Stimulated activated CD4-positive, alpha-beta T cell treated with anti-CD3 and anti-CD28 coated beads, Interleukin-12 subunit alpha, Interleukin-12 subunit beta, amount 100 ng/mL, for 24 hours (primary cell): Measurements from ENCODE around the gene TMEM238.

Experiments used
- DNase-seq, 2 experiments: peaks; one replicate each; pipeline ENCODE4 v3.0.0-alpha.2; 2020; ENCODE audit warnings: low read depth in 2 of 2

Gene TMEM238

DNA sequence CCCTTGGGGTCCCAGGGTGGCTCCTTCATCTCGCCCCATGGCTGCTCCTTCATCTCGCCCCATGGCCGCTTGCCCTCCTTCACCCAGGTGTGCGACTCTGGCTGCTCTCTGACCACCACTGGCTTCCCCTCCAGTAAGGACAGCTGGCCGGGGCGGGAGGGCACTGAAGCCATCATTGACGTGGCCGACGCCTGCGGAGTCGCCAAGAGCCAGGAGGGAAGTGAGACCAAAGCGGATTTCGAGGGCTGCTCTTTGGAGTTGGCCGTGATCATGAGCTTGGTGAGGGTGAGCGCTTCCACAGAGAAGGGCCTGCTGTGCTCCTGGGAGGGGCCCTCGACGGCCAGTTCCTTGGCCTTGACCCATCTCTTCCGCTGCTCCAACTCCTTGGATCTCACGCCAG lies 25.6 kb downstream of the TMEM238 start:
- DNase-seq, result no peak

DNA sequence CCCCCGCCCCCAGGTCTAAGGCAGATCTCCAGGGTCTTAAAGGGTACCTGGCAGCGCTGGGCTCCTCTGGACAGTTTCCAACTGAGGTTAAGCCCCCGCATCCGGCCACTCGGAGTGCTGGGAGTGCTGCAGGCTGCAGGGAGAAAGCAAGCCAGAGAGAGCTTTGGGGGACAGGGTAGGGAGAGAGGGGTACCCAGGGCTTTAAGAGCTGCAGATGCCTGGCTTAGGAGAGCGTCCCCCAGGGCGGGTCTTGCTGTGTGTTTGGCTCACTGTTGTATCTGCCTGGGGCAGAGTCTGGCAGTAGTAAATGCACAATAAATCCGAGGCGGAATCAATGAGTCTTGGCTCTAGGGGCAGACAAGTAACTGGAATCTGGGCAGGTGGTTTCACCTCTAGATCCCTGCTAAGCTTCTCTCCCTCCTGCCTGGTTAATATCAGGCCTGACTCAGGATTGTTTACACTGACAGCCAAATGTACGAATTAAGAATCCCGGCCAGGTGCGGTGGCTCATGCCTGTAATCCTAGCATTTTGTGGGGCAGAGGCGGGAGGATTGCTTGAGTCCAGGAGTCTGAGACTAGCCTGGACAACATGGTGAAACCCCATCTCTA lies 28.8 kb downstream of the TMEM238 start:
- no peak for DNase-seq

DNA sequence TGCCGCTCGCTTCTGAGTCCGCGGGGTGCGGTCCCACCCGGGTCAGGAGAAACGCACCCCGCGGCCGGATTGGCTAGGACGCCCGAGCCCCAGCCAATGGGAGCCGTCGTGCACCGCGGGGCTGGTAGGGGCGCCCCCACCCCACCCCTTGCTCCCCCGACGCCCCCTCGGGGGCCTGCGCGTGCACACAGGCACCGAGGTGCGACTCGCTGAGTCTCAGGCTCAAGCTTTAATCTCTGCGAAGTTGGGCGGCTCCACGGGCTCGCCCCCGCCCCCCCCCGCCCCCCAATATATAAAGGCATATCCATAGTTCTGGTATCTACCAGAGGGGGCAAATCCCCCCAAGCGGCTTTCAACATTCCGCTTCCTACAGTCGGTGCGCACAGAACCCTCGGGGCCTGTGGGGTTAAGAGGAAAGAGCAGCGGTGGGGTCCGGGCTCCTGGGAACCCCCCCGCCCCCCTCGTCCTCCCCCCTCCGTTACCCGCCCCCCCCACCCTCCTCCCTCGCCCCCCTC lies 29.3 kb downstream of the TMEM238 start, which contains the start of gene COX6B2:
TSS of gene COX6B2 (minus strand) at position 22 of the 515 bp plus-strand sequence. CDS start 198 bp downstream, outside the sequence.
- DNase-seq, result no peak

DNA sequence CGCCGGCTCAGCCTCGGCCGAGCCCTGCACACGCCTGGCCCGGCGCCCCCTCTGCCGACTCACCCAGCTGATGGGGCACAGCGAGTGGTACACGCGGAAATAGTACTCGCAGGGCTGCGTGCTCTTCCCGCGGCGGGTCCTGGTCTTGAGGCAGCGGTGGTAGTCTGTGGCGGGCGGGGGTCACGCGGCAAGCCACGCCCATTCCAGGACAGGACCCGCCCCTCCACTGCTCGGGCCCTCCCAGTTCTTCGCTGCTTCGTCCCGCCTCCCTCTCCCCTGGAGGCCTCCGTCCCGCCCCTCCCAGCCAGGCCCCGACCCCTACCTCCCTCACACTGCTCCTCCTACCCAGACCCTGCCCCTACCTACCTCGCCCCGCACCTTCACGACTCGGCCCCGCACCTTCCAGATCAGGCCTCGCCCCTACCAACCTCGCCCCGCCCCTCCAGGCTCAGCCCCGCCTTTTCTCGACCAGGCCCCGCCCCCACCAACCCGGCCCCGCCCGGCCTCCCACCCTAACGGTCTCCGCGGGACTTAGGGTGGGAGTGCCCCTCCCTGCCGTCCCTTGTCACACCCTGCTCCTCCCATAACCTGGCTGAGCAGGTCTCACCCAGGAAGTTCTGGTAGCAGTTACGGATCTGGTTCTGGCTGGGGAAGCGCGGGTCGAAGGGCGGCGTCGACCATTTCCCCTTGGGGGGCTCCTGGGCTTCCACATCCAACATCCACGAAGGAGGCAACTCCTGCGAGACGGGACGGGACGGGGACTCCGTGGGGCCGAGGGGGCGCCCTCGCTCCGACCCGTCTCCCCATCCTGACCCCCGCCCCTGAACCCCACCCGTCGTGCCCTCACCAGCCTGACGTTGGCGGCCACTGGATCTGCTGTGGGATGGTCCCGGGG lies 30.0 kb downstream of the TMEM238 start:
- DNase-seq, result peak; percentile 23 to 40

DNA sequence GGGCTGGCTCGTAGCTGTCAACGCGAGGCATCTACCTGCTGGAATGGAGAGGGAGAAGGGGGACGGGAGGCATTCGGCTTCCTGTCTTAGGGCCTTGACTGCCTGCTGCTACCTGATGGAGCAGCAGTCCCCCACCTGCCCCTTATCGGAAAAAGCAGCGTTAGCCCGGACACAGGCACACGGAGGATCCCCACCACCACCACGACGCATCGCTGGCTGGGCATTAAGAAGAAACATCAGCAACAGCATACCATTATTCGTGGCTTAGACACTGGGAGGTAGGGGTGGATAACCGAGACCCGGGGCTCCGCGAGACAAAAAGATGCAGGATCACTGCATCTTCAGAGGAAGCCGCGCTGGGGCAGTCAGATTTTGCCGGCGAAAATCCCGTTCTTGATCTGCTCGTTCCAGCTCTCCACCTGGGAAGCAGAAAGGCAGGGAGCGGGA lies 30.7 kb downstream of the TMEM238 start:
- no peak for DNase-seq

DNA sequence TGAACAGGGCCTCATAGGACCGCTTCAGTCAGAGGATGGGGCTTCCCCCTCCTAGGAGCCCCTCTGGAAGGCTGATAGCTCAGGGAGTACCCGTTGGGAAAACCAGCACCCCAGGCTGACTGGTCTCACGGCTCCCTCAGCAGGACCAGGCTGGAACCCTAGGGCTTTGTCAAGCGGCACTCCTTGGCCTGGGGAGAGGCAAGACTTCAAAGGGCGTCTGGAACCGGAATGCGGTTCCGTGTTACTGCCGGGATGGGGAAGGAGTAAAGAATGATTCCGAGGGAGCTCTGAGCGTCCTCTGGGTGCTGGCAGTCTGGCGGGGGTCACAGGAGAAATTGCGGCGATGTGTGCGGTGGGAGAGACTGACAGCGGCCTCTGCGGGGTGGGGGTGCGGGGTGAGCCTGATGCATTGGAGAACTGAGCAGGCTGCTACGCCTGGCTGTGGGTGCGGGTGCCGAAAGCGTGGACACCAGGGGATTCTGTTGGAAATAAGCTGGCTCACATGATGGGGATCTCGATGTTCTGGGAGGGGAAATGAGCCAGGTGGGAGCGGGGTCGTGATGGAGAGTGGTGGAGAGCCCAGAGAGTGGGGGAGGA lies 31.4 kb downstream of the TMEM238 start:
- no peak for DNase-seq

DNA sequence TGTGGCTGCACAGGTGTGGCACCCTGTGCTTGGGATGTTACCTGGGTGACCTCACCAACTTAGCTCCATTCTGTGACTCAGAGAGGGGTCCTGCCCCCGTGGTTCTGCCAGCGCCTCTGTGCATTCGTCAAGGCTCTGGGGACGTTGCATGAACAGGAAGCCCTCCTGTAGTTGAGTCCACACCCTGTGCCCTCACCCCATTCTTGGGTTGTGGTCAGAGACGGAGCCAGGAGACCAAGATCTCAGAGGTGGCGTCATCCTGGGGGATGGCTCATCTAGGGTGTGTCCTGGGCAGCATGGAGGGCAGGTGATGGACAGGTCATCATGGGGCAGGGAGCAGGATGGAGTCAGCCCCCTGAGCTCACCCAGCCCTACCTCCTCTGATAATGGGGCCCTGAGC lies 32.1 kb downstream of the TMEM238 start:
- DNase-seq, result no peak

DNA sequence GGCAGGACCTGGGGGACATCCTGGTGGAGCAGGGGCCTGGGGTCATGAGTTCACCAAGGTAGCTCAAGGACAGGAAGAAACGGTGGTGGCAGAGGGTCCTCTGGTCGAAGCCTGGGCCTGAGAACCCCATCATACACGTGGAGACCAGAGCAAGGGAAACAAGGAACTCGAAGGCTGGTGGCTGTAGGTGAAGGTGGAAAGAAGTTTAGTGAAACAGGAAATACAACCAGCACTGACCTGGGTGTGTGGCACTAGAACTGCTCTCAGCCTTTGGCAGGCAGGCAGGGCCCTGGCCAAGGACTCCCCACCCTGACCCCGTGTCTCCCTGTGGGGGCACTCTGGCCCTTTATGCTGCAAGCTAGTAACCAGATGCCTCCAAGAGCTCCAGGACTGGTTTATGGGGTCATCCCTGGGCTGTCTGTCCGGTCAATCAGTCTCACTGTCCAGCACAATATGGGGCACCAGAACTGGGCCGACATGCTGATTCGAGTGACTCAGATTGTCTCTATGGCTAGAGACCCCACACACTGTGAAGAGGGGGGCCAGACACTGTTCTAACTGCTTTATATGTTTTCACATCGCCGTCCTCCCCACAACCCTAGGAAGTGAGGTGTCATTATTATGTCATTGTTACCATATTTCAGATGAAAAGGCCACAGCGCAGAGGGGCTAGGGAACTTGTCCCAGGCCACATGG lies 33.3 kb downstream of the TMEM238 start:
- DNase-seq, result no peak

DNA sequence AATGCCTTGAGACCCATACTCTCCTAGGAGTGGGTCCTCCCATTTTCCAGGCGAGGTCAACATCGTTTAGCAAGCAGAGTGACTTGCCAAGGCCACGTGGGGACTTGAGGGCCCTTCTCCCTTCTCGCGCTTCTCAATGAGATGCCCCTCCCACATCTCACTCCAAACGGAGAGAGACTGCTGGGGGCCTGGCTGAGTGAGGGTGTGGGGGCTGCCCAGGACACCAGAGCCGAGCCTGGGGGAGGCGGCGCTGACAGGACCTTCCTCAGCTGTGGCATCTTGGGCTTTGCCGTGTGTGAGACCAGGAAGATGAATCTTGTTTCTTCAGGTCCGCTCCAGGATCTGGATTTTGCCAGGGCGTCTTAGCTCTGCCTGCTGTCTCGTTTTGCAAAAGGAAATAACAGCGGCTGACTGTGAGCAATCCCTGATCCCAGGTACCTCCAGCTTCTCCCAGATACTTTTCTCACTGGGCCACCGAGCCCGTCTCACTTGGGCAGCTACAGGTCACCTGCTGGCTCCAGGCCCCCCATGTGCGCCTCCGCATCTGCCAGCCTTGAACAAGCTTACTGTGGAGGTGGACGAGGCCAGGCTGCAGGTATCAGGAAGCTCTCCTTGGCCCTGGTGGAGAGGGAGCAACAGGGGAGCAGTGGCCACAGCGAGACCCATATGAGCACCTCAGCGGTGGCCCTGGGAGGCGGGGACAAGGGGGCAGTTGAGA lies 35.6 kb downstream of the TMEM238 start:
- no peak for DNase-seq

DNA sequence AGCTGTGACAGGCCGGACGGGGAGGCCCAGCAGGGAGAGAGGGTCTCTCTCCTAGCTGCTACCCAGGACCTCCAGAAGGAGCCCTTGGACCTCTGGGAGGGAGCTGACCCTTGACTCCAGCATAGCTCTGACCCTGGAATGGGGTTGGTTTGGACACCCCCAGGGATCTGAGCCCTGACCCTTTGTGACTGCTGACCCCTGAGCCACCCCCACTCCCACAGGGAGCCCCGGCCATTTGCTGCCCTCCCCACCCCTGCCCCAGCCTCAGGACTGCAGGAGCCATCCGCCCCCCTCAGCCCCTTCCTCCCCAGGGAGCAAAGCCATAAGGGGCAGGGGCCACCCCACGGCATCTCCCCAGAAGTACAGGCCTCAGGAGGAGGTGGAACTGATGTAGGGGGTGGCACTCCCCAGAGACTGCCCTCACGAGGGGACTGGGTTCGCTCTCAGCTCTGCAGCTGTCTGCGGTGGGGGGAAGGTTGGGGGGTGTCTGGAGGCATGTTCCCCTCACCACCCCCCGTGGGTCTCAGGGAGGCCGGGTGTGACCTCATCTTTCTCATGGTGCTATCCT lies 36.6 kb downstream of the TMEM238 start:
- no peak for DNase-seq

DNA sequence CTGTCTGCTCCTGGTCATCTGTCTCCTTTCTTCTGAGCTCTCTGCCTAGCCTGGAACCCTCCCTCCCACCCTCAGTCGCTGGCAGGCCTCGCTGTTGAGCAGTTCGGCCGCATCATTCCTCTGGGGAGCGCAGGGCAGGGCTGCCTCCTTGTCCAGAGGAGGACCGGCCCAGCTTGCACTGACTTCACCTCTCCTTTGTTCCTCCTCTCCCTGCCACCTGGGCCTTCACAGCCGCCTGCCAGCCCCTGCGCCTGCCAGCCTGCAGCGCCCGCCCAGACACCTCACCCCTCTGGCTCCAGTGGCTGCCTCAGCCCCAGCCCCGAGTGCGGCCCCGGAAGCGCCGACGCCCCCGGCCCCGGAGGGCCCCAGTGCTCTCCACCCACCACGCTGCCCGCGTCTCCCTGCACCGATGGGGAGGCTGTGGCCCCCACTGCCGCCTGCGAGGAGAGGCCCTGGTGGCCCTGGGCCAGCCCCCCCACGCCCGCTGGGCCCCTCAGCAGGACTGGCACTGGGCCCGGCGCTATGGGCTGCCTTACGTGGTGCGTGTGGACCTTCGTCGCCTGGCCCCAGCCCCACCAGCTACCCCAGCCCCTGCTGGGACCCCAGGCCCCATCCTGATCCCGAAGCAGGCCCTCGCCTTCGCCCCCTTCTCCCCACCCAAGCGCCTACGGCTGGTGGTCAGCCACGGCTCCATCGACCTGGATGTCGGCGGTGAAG lies 37.2 kb downstream of the TMEM238 start:
- DNase-seq, result no peak

DNA sequence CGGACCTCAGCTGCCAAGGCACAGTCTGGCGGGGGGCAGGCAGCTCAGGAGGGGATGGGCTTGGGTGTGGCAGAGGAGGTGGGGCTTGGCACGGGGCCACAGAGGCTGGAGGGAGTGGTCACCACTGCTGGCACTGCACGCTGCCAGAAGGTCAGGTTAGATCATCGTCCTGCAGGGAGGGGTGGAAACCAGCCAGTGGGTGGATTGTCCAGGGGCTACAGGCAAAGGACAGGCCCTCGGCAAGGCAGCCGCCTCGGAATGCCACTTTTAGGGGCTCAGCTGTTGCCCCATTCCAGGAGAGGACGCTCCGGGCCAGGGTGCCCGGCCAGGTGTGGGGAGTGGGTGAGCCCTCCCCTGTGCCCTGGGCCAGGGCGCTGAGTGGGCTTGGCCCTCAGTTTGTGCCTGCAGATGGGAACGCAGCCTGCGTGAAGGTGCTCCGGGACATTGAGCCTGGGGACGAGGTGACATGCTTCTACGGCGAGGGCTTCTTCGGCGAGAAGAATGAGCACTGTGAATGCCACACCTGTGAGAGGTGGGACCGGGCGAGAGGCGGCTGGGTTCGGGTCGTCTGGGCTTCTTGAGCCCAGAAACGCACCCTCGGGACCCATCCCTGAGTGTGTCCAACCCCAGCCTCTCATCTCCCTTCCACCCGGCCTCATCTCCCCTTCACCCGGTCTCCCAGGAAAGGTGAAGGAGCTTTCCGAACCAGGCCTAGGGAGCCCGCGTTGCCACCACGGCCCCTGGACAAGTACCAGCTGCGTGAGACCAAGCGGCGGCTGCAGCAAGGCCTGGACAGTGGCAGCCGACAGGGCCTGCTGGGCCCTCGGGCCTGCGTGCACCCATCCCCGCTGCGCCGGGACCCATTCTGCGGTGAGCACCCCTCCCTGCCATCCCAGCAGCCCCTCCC lies 38.0 kb downstream of the TMEM238 start:
- DNase-seq, result no peak

DNA sequence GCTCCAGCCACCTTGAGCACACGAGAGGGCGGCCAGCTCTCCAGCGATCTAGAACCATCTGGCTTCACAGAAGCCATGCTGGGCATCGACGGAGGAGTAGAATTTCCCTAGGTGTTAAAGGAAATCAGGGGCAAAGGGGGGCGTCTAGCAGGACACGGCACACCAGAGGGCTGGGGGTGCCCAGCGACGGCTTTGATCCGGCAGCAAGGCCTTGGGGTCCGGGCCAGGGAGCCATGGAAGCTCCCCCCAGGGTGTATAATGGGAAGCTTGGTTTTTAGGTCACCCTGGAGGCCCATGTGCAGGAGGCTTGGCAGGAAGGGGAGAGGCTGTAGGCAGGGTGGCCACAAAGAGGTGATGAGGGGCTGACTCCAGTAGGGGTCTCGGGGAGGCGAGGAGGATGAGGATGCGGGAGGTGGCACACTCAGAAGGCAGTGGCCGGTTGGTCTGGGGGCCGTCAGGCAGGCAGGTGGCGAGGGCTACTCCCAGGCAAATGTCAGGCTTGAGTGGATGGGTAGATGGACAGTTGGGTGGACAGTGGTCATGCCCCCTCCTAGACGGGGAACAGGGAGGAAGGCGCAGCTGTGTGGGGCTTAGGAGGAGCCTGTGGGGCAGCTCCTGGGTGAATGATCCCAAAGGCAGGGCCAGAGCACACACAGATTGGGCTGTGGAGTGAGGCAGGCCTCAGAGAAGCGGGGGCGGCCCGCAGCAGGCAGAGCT lies 38.8 kb downstream of the TMEM238 start:
- DNase-seq, result no peak

DNA sequence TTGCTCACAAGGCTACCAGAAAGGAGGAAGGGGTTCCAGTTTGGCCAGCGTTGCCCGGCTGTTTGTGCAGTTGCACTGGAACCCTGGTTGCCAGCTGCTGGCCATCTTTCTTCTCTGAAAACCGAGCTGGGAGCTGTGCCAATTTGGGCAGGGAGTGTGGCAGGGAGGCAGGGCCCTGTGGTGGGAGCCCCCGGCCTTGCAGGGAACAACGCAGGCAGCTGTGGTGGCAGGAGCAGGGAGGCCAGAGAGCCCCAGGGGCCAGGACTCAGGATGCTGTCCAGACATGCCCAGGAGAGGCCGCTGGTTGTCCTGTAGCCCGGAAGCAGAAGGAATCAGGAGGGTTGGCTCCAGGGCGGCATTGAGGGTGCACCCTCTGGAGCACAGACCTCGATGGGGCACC lies 39.6 kb downstream of the TMEM238 start:
- no peak for DNase-seq

DNA sequence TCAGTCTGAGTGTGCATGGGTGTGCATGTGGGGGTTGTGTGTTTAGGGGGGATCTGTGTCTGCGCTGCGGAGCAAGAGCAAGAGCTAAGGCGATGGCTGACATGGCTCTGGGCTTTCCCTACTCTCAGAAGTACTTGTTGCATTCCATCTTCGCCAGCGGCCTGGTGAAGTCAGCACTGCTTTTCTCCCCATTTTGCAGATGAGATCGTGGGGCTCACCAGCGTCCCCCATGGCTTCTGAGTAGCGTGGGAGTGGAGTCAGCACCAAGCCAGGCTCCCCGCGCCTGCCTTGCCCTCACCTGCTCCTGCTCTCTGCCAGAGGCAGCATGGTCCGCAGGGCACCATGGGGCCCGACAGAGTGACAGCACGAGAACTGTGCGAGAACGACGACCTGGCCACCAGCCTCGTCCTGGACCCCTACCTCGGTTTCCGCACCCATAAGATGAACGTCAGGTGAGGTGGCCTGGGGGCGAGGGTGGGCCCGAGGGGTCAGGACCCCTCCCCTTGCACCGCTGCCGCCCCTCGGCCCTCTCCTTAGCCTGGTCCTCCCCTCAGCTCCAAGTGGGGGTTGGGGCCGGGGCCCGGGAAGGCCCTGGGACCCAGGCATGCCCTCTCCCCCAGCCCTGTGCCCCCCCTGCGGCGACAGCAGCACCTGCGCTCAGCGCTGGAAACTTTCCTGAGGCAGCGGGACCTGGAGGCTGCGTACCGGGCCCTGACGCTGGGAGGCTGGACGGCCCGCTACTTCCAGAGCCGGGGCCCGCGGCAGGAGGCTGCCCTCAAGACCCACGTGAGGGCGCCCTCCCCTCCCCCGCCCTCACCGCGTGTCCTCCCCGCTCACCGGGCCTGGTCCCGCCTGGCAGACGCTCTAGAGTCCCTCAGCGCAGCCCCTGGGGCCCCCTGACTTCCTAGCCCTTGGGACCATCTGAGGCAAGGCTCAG lies 42.2 kb downstream of the TMEM238 start:
- no peak for DNase-seq

DNA sequence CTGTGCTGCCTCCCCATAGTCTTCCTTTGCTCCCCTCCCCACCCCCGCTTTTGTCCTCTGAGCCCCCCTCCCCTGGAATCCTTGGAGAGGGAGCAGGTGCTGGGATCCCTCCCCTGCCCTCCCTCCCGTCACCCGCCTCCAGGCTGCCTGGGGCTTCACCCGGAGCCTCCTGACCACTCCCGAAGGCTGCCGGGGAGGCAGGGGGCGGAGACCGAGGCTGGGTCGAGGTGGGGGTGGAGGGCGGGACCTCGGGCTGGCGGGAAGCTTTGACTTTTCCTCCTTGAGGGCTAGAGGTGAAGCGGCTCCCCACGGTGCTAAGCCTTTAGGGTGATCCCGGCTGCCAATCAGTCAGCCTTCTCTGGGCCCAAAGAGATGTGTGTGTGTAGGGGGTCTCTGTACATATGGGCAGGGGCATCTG lies 42.9 kb downstream of the TMEM238 start:
- DNase-seq, result peak; percentile 35 to 70

DNA sequence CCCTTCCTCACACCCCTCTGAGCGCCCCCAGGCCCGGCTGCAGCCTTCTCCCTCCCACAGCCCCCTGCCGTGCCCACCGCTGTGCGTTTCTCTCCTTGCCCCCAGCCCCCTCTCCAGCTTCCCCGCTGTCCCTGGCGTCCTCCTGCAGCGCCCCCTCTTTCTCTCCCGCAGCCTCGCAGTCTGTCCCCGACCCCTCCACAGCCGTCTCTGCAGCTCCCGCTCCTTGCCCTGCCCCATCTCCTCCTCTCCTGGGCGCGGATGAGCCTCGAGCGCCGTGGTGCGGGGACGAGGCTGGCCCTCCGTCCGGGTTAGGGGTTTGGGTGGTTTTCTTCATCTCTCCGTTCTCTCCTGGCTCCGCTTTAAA lies 43.3 kb downstream of the TMEM238 start:
- no peak for DNase-seq
